MCF 10A (cell line): ENCODE results near the gene SYNE3. TPM values are rescaled to one million over a fixed set of nuclear protein-coding genes. Genes with fewer than 3 reads are reported as not detected.

ENCODE experiments used
- BruUV-seq: library from RNA; stranded (reverse); fragments of 400-500 nt; replicated peaks from 2 replicates; lab custom pipeline; 2021; lab: Mats Ljungman, UMichigan
- CTCF ChIA-PET: fragments of 300-600 bp; sonication (Branson Sonifier 250); formaldehyde crosslinking; extraction: SDS; loops from one replicate; lab custom pipeline; 2021; ENCODE audit warnings: antibody characterized with exemption, inconsistent platforms; lab: Yijun Ruan, JAX
- POLR2A ChIA-PET: fragments of 300-600, 350-650 bp; sonication (Branson Sonifier 250); formaldehyde crosslinking; extraction: SDS; loops from one replicate; lab custom pipeline; 2020; ENCODE audit warnings: antibody characterized with exemption, inconsistent platforms; lab: Yijun Ruan, JAX
- DNase-seq: peaks from one replicate; pipeline ENCODE4 v3.0.0-alpha.2; 2018; ENCODE audit not compliant: unreplicated experiment
- H3K27ac Mint-ChIP-seq: one replicate; pipeline ENCODE4 v1.8.0; 2022; ENCODE audit warnings: mild to moderate bottlenecking, low read depth, mixed read lengths; ENCODE audit not compliant: unreplicated experiment
- H3K27me3 Mint-ChIP-seq: one replicate; pipeline ENCODE4 v1.8.0; 2022; ENCODE audit warnings: mixed read lengths; ENCODE audit not compliant: insufficient read depth, unreplicated experiment
- H3K36me3 Mint-ChIP-seq: one replicate; pipeline ENCODE4 v1.8.0; 2022; ENCODE audit warnings: mild to moderate bottlenecking, moderate library complexity, mixed read lengths; ENCODE audit not compliant: insufficient read depth, unreplicated experiment
- H3K4me1 Mint-ChIP-seq: one replicate; pipeline ENCODE4 v1.8.0; 2022; ENCODE audit warnings: mixed read lengths; ENCODE audit not compliant: insufficient read depth, unreplicated experiment
- H3K4me3 Mint-ChIP-seq: one replicate; pipeline ENCODE4 v1.8.0; 2022; ENCODE audit warnings: mild to moderate bottlenecking, moderate library complexity, mixed read lengths; ENCODE audit not compliant: unreplicated experiment
- H3K9me3 Mint-ChIP-seq: one replicate; pipeline ENCODE4 v1.8.0; 2022; ENCODE audit warnings: mixed read lengths; ENCODE audit not compliant: unreplicated experiment
- intact Hi-C: fragments of 100-400 bp; cut with micrococcal nuclease; formaldehyde crosslinking; loops from 2 replicates; pipeline ENCODE4 v1.14.1; 2022
- total RNA-seq: library from RNA; stranded (reverse); gene quantifications from 2 replicates; pipeline ENCODE4 v1.2.3, GENCODE V29; 2022
- TF ChIP-seq, protein P1 (sequence below): fragments of 200-600 bp; IDR thresholded peaks from one replicate; pipeline ENCODE4 v1.8.0; 2022; ENCODE audit warnings: antibody characterized with exemption, mild to moderate bottlenecking; ENCODE audit not compliant: unreplicated experiment

The SYNE3 gene
- total RNA-seq, 1 experiment from 2014 or later, result 9.5 TPM

DNA sequence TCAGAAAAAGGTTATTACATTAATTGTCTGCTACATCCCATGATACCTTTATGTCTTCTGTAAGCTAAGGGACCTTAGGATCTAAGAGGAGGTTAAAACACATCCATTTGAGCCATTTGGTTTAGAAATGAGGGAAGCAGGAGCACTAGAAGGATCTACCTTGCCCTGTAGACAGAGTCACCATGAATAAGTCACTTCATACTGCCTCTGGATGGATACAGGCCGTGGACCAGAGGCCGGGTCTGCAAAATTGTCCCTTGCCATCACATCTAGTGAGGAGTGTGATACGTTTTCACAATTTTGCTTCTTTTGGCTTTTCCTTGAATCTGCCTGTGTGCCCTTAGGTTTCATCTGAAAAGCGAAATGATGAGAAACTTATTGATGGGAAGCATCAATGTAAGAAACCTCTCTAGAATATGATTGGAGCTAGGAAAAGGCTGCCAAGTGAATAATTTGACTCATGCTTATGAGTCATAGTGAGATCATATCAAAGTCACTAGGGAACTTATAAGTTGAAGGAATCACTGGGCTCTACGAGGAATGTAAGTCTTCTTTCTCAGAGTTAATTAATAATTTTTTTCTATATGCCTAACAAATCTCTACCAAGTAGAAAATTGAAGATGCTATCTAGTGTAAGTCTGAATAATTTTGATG lies 29.2 kb upstream of the SYNE3 start:
- no peaks in the 10 kb centered on the region for H3K9me3 Mint-ChIP-seq
- no TSS peak for BruUV-seq
- ChIA-PET POLR2A (interaction anchor here (1.3 to 3.3 kb wide), 2 partner anchors 11 to 38 kb away, joined by 3 to 25 read pairs; partner anchors contain the start of gene GLRX5), CTCF (interaction anchor here (0.9 to 2.2 kb wide), 7 partner anchors 10 to 730 kb away, joined by 3 to 18 read pairs (median 4); partner anchors contain the start of gene GLRX5)
- TF ChIP-seq, protein P1, sequence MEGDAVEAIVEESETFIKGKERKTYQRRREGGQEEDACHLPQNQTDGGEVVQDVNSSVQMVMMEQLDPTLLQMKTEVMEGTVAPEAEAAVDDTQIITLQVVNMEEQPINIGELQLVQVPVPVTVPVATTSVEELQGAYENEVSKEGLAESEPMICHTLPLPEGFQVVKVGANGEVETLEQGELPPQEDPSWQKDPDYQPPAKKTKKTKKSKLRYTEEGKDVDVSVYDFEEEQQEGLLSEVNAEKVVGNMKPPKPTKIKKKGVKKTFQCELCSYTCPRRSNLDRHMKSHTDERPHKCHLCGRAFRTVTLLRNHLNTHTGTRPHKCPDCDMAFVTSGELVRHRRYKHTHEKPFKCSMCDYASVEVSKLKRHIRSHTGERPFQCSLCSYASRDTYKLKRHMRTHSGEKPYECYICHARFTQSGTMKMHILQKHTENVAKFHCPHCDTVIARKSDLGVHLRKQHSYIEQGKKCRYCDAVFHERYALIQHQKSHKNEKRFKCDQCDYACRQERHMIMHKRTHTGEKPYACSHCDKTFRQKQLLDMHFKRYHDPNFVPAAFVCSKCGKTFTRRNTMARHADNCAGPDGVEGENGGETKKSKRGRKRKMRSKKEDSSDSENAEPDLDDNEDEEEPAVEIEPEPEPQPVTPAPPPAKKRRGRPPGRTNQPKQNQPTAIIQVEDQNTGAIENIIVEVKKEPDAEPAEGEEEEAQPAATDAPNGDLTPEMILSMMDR, result no peak
- no peaks in the 10 kb centered on the region for H3K27me3 Mint-ChIP-seq
- H3K4me3 Mint-ChIP-seq, result no peak overlapping the region
- no peak overlapping the region for H3K27ac Mint-ChIP-seq
- H3K4me1 Mint-ChIP-seq, result peaks cover 11% of the 10 kb centered on the region
- peak; percentile 71 for DNase-seq
- intact Hi-C loops, result no loop called here
- peaks cover 7% of the 10 kb centered on the region for H3K36me3 Mint-ChIP-seq

DNA sequence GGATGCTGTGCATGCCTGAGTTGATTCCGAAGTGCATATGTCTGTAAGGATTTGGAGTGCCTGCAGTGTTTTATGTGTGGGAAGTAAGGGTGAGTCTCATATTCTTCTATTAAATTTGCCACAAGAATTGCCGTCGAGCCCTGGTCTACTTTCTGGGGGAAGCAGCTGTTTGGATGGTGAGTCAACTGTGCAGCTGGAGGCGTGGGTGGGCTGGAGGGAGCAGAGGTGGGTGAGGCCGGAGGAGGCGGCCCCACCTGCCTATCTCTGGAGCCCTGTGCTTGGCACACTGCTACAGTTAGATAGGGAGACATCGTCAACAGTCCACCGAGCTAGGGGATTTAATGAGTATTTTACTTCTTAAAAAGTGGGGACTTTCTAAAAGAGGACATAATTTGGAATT lies 28.1 kb upstream of the SYNE3 start:
- H3K9me3 Mint-ChIP-seq, result no peaks in the 10 kb centered on the region

DNA sequence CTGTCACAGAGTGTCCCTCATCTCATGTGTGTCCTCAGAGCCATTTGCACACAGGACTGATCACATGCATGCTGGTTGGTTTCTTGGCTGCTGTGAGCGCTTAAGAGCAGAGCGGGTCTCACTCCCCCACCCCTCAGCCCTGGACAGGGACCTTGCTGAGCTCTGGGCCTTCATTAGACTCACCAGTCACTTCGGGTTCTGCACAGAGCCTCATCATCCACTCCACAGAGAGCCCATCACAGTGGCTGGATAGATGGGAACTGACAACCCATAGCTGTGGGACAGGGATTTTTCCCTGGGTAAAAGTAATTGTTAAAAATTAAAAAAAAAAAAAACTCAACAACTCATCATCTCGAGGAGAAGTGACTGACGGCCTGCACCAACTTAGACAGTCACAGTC lies 26.6 kb upstream of the SYNE3 start:
- Mint-ChIP-seq H3K27me3 (no peaks in the 10 kb centered on the region), H3K27ac (no peak overlapping the region), H3K4me1 (peaks cover 9% of the 10 kb centered on the region), H3K9me3 (no peaks in the 10 kb centered on the region), H3K36me3 (peaks cover 11% of the 10 kb centered on the region), H3K4me3 (no peak overlapping the region)
- TF ChIP-seq, protein P1, result no peak
- DNase-seq, result no peak
- no TSS peak for BruUV-seq
- POLR2A ChIA-PET, result interaction anchor here (3.3 kb wide), 1 partner anchor 8 kb away, joined by 25 read pairs; the partner anchor contains the start of gene GLRX5
- intact Hi-C loops, result no loop called here
- CTCF ChIA-PET, result interaction anchor here (1.2 kb wide), 1 partner anchor 16 kb away, joined by 5 read pairs; no protein-coding TSS in a partner anchor

More for the DNA sequence above, 28.1 kb upstream of the SYNE3 start:
- H3K36me3 Mint-ChIP-seq, result peaks cover 7% of the 10 kb centered on the region
- no TSS peak for BruUV-seq
- TF ChIP-seq, protein P1, result no peak
- DNase-seq, result no peak
- CTCF ChIA-PET, result interaction anchor here (1.1 to 2.2 kb wide), 3 partner anchors 9 to 106 kb away, joined by 3 to 18 read pairs (median 4); partner anchors contain the start of gene GLRX5
- H3K27me3 Mint-ChIP-seq, result no peaks in the 10 kb centered on the region
- intact Hi-C loops, result no loop called here
- peaks cover 11% of the 10 kb centered on the region for H3K4me1 Mint-ChIP-seq
- no peak overlapping the region for H3K4me3 Mint-ChIP-seq
- H3K27ac Mint-ChIP-seq, result no peak overlapping the region
- POLR2A ChIA-PET, result interaction anchor here (3.3 kb wide), 1 partner anchor 10 kb away, joined by 25 read pairs; the partner anchor contains the start of gene GLRX5
